Measurements from ENCODE around the gene CRISPLD2. TPM values are rescaled to one million over a fixed set of nuclear protein-coding genes. Genes with fewer than 3 reads are reported as not detected.

The CRISPLD2 gene
- total RNA-seq, 4 donors from 2014 or later: 174 to 411 (median 219) TPM

DNA sequence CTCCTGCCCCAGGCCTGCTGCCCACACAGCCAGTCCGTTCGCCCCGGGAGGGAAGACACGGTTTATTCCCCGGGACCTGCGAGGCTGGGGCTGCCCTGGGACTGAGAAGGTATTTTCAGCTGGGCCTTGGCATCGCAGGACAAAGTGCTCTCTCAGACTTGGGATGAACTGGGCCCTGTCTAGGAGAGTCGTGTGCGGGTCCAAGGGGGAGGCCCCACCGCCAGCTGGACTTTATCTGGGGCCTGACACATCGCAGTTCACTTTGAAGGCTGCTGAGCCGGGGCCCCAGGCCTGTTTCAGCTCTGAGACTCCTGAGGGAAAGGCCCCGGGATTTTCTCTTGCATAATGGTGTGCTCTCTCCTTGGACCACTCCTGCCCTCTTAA lies 6.8 kb downstream of the CRISPLD2 start:
- Histone ChIP-seq H3K36me3 (no peaks in the 10 kb centered on the region), H3K9me3 (no peaks in the 10 kb centered on the region), H3K27ac (peak overlapping the region; percentile 92 to 99 (median 97)), H3K4me1 (peaks cover 9 to 100% (median 65%) of the 10 kb centered on the region in 3 donors), H3K27me3 (no peaks in the 10 kb centered on the region), H3K4me3 (peak overlapping the region in 1 of 2 donors; percentile 35)
- TF ChIP-seq POLR2AphosphoS5 (IDR thresholded peaks at IDR 0.05): peak; percentile 79
- TF ChIP-seq EP300 (IDR thresholded peaks at IDR 0.05): peak; percentile 23
- TF ChIP-seq, protein P1, sequence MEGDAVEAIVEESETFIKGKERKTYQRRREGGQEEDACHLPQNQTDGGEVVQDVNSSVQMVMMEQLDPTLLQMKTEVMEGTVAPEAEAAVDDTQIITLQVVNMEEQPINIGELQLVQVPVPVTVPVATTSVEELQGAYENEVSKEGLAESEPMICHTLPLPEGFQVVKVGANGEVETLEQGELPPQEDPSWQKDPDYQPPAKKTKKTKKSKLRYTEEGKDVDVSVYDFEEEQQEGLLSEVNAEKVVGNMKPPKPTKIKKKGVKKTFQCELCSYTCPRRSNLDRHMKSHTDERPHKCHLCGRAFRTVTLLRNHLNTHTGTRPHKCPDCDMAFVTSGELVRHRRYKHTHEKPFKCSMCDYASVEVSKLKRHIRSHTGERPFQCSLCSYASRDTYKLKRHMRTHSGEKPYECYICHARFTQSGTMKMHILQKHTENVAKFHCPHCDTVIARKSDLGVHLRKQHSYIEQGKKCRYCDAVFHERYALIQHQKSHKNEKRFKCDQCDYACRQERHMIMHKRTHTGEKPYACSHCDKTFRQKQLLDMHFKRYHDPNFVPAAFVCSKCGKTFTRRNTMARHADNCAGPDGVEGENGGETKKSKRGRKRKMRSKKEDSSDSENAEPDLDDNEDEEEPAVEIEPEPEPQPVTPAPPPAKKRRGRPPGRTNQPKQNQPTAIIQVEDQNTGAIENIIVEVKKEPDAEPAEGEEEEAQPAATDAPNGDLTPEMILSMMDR (IDR thresholded peaks at IDR 0.05): no peak
- TF ChIP-seq POLR2A (IDR thresholded peaks at IDR 0.05): peak in 1 of 2 donors; percentile 40
- 31% methylated on average over 4 of the region's 13 CpGs; no CpG with 5 or more reads in 1 of the 2 donors for WGBS, 2 donors (ENCODE audit: low coverage in 1 of 2)
- ATAC-seq: peak; percentile 67

DNA sequence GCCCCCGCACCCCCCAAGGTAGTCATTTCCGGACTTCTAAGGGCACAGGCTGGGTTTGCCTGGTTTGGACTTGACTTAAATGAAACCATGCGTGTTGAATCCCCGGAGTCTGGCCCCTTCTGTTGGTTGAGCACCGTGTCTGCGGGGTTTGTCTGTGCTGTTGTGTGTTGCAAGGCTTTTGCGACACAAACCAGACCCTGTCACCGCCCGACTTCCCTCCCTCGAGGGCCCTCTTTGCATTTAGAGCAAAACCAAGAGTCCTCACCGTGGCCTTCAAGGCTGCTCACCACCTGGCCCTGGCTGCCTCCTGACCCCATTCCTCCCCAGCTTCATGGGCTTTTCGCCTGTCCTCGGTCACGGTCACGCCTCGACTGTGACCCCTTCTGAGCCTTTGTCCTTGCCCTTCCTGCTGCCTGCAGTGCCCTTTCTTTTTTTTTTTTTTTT lies 7.4 kb downstream of the CRISPLD2 start:
- ATAC-seq: peak; percentile 1
- peak overlapping the region in 1 of 2 donors; percentile 35 for H3K4me3 ChIP-seq
- H3K36me3 ChIP-seq: no peaks in the 10 kb centered on the region
- peaks cover 9 to 100% (median 67%) of the 10 kb centered on the region in 3 donors for H3K4me1 ChIP-seq
- peak overlapping the region; percentile 92 to 99 (median 97) for H3K27ac ChIP-seq
- WGBS, 2 donors (ENCODE audit: low coverage in 1 of 2): 41 to 54% methylated on average over 2 to 9 of the region's 16 CpGs
- H3K27me3 ChIP-seq: no peaks in the 10 kb centered on the region
- H3K9me3 ChIP-seq: no peaks in the 10 kb centered on the region
- TF ChIP-seq POLR2A (IDR thresholded peaks at IDR 0.05) (peak in 1 of 2 donors; percentile 15), EP300 (IDR thresholded peaks at IDR 0.05) (no peak), POLR2AphosphoS5 (IDR thresholded peaks at IDR 0.05) (peak; percentile 24)
- TF ChIP-seq, protein P1 (IDR thresholded peaks at IDR 0.05): no peak

DNA sequence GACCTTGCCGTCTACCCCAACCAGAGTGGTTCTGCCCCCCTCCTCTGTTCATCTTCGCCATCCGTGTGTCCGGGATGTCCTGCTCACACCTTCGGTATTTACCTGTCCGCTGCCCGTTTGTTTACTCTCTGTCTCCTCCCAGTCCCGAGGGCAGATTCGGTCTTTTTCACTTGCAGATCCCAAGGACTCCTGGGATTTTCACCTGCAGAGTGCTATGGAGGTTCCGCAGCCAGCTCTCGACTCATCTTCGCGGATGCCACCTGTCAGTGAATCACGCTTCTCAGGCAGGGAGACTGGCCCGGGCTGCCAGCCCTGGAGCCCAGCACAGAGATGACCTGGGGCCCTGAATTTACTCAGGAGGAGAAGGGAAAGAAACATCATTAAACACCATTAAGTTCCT lies 8.1 kb downstream of the CRISPLD2 start:
- H3K4me1 ChIP-seq: peaks cover 9 to 98% (median 67%) of the 10 kb centered on the region in 3 donors
- no peak for ATAC-seq
- no peaks in the 10 kb centered on the region for H3K9me3 ChIP-seq
- H3K36me3 ChIP-seq: no peaks in the 10 kb centered on the region
- H3K27ac ChIP-seq: peak overlapping the region; percentile 92 to 99 (median 97)
- no peak for TF ChIP-seq POLR2A (IDR thresholded peaks at IDR 0.05)
- TF ChIP-seq EP300 (IDR thresholded peaks at IDR 0.05): no peak
- TF ChIP-seq, protein P1 (IDR thresholded peaks at IDR 0.05): no peak
- TF ChIP-seq POLR2AphosphoS5 (IDR thresholded peaks at IDR 0.05): no peak
- no peaks in the 10 kb centered on the region for H3K27me3 ChIP-seq
- peak overlapping the region in 1 of 2 donors; percentile 7 for H3K4me3 ChIP-seq
- WGBS, 2 donors (ENCODE audit: low coverage in 1 of 2): 85% methylated on average over 12 of the region's 15 CpGs; no CpG with 5 or more reads in 1 of the 2 donors

DNA sequence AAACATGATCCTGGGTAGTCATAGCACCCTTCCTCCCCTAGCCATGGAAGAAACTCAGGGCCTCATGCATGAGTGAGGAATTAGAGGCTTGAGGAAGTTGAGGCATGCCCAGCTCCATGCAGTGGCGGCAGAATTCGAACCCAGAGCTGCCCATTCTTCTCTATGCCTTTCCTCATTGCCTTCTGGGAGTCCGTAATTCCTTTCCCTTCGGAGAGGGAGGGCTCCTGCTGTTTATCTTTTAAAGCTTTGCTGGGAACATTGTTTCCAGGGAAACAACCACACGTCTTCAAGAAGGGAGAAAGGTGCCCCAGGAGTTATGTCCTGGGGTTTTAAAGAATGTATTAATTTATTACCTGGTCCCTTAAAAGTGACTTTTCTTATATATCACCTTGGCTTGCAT lies 8.5 kb downstream of the CRISPLD2 start:
- H3K4me1 ChIP-seq: peaks cover 12 to 98% (median 66%) of the 10 kb centered on the region in 3 donors

DNA sequence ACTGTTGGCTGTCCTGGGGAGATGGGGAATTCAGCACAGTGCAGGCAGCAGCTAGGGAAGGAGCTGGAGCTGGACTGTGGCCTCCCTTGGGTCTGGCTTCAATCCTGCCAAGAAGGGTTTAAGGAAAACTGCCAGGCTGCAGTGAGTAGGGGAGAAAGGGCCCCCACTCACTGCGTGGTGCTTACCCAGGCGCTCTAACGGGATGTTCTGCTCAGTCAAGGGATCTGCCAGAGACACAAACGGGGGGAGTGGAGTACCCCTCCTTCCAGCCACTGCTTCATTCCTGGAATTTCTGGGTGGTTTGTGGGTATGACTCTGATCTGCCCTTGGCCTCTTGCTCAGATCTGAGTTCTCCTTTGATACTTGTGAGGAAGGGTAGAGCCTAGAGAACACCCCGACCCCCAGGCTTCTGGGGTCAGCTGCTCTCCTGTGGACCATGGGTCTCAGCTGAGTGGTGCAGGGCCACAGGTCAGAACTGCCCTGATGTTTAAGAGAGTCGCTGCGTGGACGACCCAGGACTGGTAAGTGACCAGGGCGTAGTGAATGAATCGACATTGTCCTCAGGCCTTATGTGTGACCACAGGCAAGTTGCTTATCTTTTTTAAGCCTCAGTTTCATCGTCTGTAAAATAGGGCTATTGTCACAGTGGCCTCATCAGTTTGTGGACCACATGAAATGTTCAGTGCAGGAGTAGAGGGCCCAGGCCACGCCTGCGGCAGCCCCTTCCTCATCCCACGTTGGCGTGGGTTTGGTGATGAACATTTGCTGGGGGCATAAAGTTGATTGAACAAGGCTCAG lies 9.6 kb downstream of the CRISPLD2 start:
- Histone ChIP-seq H3K4me1 (peaks cover 14 to 98% (median 66%) of the 10 kb centered on the region in 3 donors), H3K36me3 (no peaks in the 10 kb centered on the region), H3K4me3 (no peak overlapping the region), H3K9me3 (no peaks in the 10 kb centered on the region), H3K27ac (peak overlapping the region; percentile 92 to 99 (median 97)), H3K27me3 (no peaks in the 10 kb centered on the region)
- 8 to 75% methylated on average over 4 to 6 of the region's 15 CpGs for WGBS, 2 donors (ENCODE audit: low coverage in 1 of 2)
- peak; percentile 39 for ATAC-seq
- peak; percentile 76 for TF ChIP-seq EP300 (IDR thresholded peaks at IDR 0.05)
- peak; percentile 98 for TF ChIP-seq POLR2AphosphoS5 (IDR thresholded peaks at IDR 0.05)
- TF ChIP-seq, protein P1 (IDR thresholded peaks at IDR 0.05): no peak
- TF ChIP-seq POLR2A (IDR thresholded peaks at IDR 0.05): peak; percentile 35 to 54

More for the DNA sequence above, 8.5 kb downstream of the CRISPLD2 start:
- no peak for ATAC-seq
- Histone ChIP-seq H3K27ac (peak overlapping the region; percentile 92 to 99 (median 97)), H3K27me3 (no peaks in the 10 kb centered on the region), H3K36me3 (no peaks in the 10 kb centered on the region), H3K9me3 (no peaks in the 10 kb centered on the region), H3K4me3 (no peak overlapping the region)
- no peak for TF ChIP-seq EP300 (IDR thresholded peaks at IDR 0.05)
- TF ChIP-seq POLR2AphosphoS5 (IDR thresholded peaks at IDR 0.05): peak; percentile 39
- 41 to 44% methylated on average over 3 to 5 of the region's 5 CpGs for WGBS, 2 donors (ENCODE audit: low coverage in 1 of 2)
